COLO668 (cell line): ENCODE data around the gene ENO2.
A peak's percentile ranks its signal among the peaks of the same experiment; 100 is the strongest.

Source experiments
- DNase-seq: peaks from one replicate; lab custom pipeline; 2025; ENCODE audit not compliant: unreplicated experiment; lab: John Stamatoyannopoulos, UW

Gene ENO2

DNA sequence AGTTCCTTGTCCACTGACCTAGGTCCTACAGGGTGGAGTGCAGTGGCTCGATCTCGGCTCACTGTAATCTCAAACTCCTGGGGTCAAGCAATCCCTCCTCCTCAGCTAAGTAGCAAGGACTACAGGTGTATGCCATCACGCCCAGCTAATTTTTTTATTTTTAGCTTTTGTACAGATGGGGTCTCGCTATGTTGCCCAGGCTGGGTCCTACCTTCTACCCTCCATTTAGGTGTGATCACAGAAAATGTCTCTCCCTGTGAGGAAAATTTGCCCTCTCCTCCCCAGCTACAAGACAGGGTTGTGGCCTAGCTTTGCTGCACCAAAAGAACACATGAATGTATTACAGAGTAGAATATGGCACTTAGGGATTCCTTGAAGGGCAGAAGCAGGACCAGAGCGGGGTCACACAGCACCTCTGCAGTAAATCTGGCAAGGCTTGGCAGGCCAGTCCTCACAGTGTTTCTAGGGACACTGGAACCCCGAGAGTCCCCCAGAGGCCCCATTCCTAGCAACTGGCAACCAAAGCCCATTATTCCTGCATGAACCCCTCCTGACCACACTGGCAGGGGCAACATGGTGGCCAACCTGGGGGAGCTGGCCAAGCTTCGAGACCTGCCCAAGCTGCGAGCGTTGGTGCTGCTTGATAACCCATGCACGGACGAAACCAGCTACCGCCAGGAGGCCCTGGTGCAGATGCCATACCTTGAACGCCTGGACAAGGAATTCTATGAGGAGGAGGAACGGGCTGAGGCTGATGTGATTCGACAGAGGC, 2.0 kb upstream of the ENO2 start:
- no peak for DNase-seq

DNA sequence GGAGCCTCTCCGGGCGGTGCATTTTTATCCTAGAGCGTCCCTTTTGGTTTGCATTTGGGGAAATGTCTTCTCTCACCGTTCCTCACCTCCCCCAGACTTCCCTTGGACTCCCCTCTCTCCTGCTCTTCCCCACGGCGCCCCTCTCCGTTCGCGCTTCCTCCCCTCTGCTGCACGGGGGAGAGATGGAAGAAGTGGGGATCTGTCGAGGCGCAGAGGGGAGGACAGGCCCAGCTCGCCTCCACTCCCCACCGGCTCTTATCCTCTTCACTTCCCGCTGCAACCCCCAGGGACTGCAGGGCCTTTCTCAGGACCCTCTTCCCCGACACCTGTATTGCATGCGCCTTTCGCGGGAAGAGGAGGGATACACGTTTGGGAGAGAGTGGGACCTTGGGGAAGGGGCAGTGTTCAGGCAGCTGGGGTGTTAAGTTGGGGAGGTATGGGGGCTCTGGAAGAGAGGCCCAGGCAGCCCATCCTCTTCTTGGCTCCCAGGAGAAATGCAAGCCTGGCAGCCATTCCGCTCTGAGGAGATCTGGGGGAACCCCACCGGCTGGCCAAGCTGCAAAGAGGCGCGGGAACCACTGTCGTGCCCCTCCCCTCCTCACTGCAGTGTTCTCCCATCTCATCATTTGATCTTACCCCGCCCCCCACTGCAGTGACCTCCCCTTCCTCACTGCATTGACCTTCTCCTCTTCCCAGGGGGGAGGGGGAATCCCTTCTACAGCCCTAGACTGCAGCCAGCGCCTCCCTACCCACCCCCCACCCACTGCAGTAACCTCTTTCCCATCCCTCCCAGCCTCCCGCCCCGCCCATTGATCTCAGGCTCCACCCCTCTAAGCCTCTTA, 788 bp downstream of the ENO2 start:
- DNase-seq, result peak; percentile 19

DNA sequence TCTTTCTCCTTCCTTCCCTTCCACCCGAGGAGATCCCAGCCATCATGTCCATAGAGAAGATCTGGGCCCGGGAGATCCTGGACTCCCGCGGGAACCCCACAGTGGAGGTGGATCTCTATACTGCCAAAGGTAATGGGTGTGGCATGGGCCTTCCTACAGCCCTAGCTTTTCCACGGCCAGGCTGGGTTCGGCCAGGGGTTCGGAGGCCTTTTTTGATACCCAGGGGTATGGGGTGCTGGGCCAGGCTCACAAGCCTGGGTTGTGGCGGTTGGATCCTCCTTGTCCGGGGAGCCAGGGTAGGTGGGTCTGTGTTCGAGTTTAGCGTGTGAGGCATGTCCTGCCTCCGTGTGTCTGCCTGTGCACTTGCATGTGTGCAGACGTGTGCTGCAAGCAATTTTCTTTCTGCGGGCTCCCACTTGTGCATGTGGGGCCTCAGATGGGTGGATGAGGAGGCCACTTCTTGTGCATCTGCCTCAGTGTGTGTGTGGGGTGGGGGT, 1.5 kb downstream of the ENO2 start:
- DNase-seq, result no peak

DNA sequence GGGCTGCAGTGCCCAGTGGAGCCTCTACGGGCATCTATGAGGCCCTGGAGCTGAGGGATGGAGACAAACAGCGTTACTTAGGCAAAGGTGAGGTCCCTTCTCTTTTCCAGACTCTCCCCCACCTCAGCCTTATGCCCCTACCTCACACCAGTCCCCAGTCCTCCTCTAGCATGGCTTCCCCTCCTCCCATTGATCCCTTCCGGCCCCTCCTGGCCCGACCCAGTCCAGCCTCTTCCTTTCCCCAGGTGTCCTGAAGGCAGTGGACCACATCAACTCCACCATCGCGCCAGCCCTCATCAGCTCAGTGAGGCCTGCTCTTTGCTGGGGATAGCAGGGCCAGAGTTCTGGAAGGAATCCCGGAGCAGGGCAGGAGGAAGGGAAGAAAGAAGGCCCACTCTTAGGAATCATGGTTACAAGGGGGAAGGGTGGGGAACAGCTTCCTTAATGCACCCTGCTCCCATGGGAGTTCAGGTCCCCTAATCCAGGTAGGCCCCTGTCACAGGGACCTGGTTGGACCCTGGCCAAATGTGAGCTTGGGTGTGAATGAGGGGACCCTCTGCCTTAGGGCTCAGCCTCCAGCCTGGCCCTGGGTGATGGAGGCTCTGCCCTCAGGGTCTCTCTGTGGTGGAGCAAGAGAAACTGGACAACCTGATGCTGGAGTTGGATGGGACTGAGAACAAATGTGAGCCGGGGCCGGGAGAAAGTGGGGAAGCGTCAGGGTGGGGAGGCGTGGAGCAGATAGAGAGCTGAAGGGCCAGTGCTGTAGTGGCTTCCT, 2.2 kb downstream of the ENO2 start:
- no peak for DNase-seq

DNA sequence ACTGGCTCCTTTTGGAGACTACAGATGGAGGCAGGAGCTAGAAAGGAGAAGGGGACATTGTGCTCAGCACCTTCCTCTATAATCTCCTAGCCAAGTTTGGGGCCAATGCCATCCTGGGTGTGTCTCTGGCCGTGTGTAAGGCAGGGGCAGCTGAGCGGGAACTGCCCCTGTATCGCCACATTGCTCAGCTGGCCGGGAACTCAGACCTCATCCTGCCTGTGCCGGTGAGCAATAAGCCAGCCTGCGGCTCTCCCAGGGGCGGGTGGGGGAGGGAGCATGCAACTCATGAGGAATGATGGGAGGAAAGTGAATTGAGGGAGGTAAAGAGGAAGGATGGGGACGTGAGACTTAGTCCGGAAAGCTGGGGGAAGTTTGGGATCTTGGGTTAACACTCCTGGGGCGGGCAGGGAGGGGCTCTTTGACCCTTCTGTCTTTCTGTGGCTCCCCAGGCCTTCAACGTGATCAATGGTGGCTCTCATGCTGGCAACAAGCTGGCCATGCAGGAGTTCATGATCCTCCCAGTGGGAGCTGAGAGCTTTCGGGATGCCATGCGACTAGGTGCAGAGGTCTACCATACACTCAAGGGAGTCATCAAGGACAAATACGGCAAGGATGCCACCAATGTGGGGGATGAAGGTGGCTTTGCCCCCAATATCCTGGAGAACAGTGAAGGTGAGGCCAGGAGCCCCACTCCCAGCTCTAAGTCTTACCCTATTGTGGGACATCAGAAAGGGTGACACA, 3.3 kb downstream of the ENO2 start:
- no peak for DNase-seq

DNA sequence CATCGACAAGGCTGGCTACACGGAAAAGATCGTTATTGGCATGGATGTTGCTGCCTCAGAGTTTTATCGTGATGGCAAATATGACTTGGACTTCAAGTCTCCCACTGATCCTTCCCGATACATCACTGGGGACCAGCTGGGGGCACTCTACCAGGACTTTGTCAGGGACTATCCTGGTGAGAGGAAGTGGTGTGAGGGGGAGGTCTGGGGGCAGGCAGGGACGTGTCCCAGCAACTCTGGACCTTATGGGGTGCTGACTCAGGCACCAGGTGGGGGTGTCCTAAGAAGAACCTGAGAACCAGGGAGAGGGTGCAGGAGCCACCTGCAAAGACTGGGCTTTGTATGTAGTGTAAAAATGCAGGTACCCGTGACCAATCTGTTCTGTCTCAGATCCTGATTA, 5.2 kb downstream of the ENO2 start:
- no peak for DNase-seq

DNA sequence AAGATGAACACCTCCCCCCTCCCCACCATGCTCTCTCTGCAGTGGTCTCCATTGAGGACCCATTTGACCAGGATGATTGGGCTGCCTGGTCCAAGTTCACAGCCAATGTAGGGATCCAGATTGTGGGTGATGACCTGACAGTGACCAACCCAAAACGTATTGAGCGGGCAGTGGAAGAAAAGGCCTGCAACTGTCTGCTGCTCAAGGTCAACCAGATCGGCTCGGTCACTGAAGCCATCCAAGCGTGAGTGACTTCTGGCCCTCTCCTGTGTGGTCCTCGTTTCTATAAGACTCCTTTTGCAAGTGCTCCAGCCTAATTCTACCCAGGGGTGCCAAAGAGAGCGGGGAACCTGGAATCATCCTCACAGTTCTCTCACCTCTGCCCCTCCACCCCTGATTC, 7.2 kb downstream of the ENO2 start:
- no peak for DNase-seq

DNA sequence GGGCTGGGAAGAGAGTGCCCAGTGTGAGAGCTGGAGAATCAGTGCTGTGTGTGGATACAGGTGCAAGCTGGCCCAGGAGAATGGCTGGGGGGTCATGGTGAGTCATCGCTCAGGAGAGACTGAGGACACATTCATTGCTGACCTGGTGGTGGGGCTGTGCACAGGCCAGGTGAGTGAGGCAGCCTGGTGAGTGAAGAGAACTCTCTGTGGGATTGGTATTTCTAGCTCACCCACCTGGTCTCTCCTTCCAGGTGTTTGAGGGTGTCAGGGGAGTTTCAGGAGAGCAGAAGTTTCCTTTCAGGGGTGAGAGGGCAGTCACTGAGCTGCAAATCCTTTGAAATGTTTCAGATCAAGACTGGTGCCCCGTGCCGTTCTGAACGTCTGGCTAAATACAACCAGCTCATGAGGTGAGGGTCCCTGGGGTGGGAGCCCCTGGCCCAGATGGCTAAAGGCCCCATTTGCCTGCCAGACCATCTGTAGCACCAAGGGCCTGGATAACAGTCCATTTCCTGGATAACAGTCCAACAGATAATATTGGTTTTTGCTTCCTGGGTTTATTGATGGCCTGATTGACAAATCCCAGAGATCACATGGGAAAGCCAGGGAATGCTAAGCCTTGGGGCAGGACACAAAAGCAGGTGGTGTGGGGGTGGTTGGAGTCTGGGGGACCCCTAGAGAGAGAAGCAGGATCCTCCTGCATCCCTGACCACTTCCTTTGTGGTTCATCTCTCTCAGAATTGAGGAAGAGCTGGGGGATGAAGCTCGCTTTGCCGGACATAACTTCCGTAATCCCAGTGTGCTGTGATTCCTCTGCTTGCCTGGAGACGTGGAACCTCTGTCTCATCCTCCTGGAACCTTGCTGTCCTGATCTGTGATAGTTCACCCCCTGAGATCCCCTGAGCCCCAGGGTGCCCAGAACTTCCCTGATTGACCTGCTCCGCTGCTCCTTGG, 7.9 kb downstream of the ENO2 start:
- DNase-seq, result peak; percentile 8

DNA sequence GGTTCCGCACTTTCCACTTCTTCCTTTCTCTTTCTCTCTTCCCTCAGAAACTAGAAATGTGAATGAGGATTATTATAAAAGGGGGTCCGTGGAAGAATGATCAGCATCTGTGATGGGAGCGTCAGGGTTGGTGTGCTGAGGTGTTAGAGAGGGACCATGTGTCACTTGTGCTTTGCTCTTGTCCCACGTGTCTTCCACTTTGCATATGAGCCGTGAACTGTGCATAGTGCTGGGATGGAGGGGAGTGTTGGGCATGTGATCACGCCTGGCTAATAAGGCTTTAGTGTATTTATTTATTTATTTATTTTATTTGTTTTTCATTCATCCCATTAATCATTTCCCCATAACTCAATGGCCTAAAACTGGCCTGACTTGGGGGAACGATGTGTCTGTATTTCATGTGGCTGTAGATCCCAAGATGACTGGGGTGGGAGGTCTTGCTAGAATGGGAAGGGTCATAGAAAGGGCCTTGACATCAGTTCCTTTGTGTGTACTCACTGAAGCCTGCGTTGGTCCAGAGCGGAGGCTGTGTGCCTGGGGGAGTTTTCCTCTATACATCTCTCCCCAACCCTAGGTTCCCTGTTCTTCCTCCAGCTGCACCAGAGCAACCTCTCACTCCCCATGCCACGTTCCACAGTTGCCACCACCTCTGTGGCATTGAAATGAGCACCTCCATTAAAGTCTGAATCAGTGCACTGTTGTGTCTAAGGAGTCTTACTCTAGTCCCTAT, 8.8 kb downstream of the ENO2 start:
- DNase-seq, result no peak

DNA sequence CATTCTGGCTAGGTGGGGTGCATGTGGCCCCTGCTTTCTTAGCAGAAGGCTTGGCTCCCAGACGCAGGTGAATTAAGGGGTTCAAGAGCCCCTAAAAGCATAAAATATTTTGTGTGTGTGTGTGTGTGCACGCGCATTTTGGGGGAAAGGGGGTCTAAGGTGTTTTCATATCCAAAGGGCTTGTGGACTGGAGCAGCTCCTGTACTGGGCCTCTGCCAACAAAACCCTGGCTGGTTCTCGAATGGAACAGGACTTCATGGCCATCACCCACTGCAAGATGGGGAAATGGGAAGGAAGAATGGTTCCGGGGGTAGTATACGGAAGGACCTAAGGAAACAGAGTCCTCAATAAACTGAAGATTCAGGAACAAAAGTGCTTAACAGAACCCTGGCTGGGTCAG, 9.5 kb downstream of the ENO2 start:
- no peak for DNase-seq

DNA sequence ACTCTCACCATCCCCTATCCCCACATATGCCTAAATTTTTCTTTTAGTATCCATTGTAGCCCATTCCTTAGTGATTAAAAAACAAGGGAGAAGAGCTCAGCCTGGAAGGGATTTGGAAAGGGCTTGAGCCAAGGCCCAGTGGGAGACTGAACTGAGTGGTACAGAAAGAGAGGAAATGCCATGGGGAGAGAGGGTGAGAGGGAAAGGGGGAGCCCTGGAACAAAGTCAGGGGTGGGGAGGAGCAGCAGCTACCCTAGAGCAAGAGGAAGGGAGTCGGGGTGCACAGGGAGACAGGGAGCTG, 10.8 kb downstream of the ENO2 start:
- no peak for DNase-seq

DNA sequence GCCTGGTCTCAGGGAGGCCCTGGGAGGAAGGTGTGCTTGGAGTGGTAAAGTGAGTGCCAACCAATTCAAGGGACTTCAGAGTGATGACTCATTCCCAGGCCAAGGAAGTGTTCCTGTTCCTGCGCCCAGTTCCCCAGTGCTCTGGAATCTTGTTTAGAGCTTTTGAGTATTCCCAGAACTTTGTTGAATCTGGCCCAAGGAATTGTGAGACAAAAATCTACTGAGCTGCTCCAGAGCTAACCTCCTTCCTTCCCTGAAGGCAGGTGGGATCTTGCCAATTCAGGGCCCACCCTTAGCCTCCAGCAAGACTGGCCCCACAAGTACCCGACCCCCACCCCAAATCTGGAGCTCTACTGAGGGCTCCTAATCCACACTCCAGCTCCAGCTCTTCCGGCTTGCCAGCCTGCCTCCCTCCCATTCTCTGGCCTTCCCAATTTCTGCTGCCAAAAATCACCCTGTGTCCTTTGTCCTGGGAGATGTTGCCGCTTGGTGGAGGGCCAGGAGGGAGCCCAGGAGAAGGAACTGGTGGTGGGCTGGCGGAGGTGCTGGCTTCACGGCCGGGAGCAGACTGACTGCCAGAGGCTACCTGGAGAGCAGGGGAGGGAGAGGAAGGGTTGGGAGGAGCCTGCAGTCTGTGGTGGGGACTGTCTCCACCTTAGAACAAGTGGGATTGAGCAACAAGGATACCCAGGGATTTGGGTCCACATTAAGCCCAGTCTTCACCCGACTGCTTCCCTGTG, 11.3 kb downstream of the ENO2 start:
- DNase-seq, result peak; percentile 2

DNA sequence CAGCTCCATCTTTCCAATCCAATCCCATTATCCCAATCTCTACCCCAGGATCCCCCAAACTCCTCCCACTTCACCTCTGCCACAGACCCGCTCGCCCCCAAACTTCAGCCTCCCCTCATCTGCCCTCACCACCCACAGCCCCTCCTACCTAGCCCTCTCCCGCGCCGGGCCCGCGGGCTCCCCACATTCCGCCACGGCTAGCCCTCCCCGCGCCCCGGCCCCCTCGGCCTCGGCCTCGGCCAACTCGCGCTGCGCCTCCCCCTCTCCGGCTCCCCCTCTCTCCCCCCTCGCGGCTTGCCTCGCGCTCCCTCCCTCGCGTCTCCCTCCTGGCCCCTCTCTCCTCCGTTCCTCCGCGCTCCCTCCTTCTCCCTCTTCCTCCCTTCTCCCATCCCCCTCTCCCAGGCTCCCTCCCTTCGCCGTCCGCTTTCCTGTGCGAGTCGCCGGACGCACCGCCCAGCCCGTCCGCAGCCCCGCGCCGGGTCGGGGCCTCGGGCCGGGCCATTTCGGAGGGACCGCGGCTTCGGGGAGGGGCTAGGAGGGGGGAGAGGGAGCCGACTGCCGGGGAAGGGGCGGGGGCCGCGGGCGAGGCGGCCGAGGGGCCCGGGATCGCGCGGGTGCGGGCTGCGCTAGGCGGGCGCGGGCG, 13.1 kb downstream of the ENO2 start, which contains the start of gene ATN1:
Gene ATN1 (plus strand): TSS at position 581 of the 643 bp plus-strand sequence. CDS start 6,043 bp downstream, outside the sequence.
- peak; percentile 45 for DNase-seq

DNA sequence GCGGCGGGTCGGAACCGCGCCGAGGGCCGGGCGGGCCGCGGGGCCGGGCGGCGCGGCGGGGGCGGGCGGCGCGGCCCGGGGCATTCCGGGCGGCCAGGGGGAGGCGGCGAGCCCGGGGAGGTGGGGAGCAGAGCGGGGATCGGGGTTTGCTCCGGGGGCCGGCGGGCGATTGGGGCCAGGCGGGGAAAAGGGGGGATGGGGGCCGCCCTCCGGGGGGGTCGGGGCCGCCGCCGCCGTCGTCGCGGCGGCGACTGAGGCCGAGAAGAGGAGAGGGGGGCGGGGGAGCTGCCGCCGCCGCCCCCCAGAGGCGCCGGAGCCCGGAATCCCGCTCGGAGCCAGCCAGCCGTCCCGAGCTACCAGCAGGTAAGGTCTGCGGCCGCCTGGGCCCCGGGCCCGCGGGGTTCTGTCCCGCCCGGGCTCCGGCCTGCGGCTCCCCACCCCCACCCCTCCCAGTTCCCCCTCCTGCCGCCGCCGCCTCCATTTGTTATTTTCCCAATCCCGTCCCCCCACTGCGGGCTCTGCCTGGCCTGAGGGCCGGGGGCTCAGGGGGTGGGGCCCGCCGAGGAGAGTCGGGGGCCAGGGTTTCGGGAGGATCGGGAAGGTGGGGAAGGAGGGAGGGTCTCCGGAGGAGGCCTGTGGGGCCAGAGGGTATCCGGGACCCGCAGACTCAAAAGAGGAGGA, 13.8 kb downstream of the ENO2 start:
- DNase-seq, result peak; percentile 23

DNA sequence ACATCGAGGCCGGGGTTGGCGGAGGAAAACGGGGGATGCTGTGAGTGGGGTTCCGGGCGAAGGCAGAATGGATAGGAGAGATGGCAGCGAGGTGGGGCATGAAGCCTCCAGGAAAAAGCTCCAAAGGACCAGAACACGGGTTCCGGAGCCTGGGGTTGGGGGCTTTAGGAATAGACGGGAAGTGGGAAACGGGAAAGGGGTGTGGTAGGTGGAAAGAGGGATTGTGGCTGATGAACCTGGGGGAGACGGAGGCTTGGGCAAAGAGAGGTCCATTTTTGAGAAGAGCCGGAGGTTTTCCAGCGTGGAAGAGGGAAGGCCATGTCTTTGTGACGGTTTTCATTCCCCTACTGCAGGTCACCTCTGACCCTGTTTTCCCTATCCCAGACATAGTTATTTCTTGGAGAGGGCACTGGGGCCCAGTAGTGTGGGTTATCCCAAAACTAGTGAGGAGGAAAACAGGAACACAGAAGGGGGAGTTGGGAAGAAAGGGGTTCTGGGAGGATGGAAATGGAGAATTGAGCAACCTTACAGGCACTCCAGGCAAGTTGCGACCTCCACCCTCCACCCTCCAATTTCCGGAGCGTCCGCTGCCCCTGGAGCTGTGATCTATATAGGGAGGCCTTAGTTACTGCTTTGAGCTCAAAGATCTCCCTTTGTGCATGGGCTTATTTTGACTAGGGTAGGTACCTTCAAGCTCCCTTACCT, 14.5 kb downstream of the ENO2 start:
- no peak for DNase-seq
